Tibial nerve (tissue), 4 donors: ENCODE measurements around the gene PAPPA. TPM values are rescaled to one million over a fixed set of nuclear protein-coding genes. Genes with fewer than 3 reads are reported as not detected.

ENCODE experiments used
- DNase-seq, 2 donors: peaks; one replicate each; pipeline ENCODE4 v3.0.0-alpha.2; 2019; ENCODE audit warnings: low spot score in 2 of 2
- H3K27ac ChIP-seq, 4 donors: fragments of 200-600 bp; sonication (generic) in 3 of 4; one replicate each; pipeline ENCODE4 v1.5.1; 2017 to 2019; ENCODE audit warnings: mild to moderate bottlenecking in 1 of 4
- H3K27me3 ChIP-seq, 2 donors: fragments of 200-600 bp; sonication (generic) in 1 of 2; one replicate each; pipeline versions ENCODE4 v1.5.1 to v1.6.0; 2017 to 2019
- H3K36me3 ChIP-seq, 3 donors: fragments of 200-600 bp; sonication (generic); one replicate each; pipeline ENCODE4 v1.5.1; 2018 to 2019
- H3K4me1 ChIP-seq, 4 donors: fragments of 200-600 bp; sonication (generic) in 3 of 4; one replicate each; pipeline ENCODE4 v1.5.1; 2017 to 2019
- H3K4me3 ChIP-seq, 4 donors: fragments of 200-600 bp; sonication (generic) in 3 of 4; one replicate each; pipeline ENCODE4 v1.5.1; 2017 to 2019; ENCODE audit warnings: mild to moderate bottlenecking in 1 of 4, moderate library complexity in 1 of 4
- H3K9me3 ChIP-seq, 4 donors: fragments of 200-600 bp; sonication (generic) in 3 of 4; one replicate each; pipeline ENCODE4 v1.5.1; 2017 to 2019
- EP300 ChIP-seq, 2 donors: sonication (generic); formaldehyde crosslinking; IDR thresholded peaks; one replicate each; pipeline ENCODE4 v1.6.1; 2017; ENCODE audit warnings: antibody characterized with exemption in 2 of 2, mild to moderate bottlenecking in 1 of 2
- POLR2A ChIP-seq, 2 donors: fragments of 450-650 bp; IDR thresholded peaks; one replicate each; pipeline ENCODE4 v1.6.1; 2017; ENCODE audit warnings: antibody characterized with exemption in 2 of 2, mild to moderate bottlenecking in 2 of 2, moderate library complexity in 2 of 2
- WGBS, 2 donors: methylation state at CpG; one replicate each; pipeline ENCODE4 v1.1.5; 2018; 5-methylcytosine and 5-hydroxymethylcytosine counted together
- total RNA-seq, 4 donors: library from RNA; depleted of rRNA; stranded (reverse); fragments of >200 nt; gene quantifications; one replicate each; pipeline ENCODE4 v1.1.0, GENCODE V29; 2016
- TF ChIP-seq, protein P1 (sequence below), 5 experiments: fragments of 200-600 bp in 3 of 5; fragments of 450-650 bp in 2 of 5; sonication (generic) in 3 of 5; IDR thresholded peaks; one replicate each; pipeline ENCODE4 v1.5.1; 2016 to 2019; ENCODE audit warnings: antibody characterized with exemption in 5 of 5, mild to moderate bottlenecking in 3 of 5, moderate library complexity in 2 of 5

Gene PAPPA
- total RNA-seq, 4 donors from 2014 or later: 1.0 to 8.1 (median 4.0) TPM

GRCh38 chr9:116174347-116174746 lies 20.8 kb downstream of the PAPPA start:
- Histone ChIP-seq H3K27me3 (no peaks in the 10 kb centered on the region), H3K36me3 (no peaks in the 10 kb centered on the region), H3K9me3 (no peaks in the 10 kb centered on the region), H3K4me1 (no peaks in the 10 kb centered on the region), H3K27ac (no peak overlapping the region), H3K4me3 (no peak overlapping the region)
- TF ChIP-seq, protein P1, sequence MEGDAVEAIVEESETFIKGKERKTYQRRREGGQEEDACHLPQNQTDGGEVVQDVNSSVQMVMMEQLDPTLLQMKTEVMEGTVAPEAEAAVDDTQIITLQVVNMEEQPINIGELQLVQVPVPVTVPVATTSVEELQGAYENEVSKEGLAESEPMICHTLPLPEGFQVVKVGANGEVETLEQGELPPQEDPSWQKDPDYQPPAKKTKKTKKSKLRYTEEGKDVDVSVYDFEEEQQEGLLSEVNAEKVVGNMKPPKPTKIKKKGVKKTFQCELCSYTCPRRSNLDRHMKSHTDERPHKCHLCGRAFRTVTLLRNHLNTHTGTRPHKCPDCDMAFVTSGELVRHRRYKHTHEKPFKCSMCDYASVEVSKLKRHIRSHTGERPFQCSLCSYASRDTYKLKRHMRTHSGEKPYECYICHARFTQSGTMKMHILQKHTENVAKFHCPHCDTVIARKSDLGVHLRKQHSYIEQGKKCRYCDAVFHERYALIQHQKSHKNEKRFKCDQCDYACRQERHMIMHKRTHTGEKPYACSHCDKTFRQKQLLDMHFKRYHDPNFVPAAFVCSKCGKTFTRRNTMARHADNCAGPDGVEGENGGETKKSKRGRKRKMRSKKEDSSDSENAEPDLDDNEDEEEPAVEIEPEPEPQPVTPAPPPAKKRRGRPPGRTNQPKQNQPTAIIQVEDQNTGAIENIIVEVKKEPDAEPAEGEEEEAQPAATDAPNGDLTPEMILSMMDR (IDR thresholded peaks at IDR 0.05): no peak
- TF ChIP-seq EP300 (IDR thresholded peaks at IDR 0.05) (no peak), POLR2A (IDR thresholded peaks at IDR 0.05) (no peak)
- 69 to 82% methylated on average over 1 of the region's 1 CpG for WGBS, 2 donors
- no peak for DNase-seq

DNA sequence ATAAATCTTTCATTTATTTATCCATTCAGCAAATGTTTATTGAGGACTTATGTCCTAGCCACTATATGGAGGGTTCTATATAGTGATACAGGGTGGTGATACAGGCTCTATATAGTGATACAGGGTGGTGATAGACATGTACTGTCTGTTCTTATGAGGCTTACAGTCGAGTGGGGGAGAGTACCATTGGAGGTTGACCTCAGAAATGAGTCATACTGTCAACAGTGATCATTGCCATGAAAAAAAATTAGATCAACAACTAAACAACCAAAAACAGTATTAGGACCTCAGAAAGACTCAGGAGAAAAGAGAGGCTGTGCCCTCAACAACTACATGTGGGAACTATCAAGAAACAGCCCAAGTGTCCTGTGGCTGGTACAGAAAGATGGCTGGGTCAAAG lies 22.0 kb downstream of the PAPPA start:
- Histone ChIP-seq H3K4me3 (no peak overlapping the region), H3K27me3 (no peaks in the 10 kb centered on the region), H3K9me3 (no peaks in the 10 kb centered on the region), H3K27ac (no peak overlapping the region), H3K36me3 (no peaks in the 10 kb centered on the region), H3K4me1 (no peaks in the 10 kb centered on the region)
- TF ChIP-seq, protein P1 (IDR thresholded peaks at IDR 0.05): no peak
- TF ChIP-seq POLR2A (IDR thresholded peaks at IDR 0.05) (no peak), EP300 (IDR thresholded peaks at IDR 0.05) (no peak)
- DNase-seq: no peak
- 28 to 48% methylated on average over 1 of the region's 1 CpG for WGBS, 2 donors

DNA sequence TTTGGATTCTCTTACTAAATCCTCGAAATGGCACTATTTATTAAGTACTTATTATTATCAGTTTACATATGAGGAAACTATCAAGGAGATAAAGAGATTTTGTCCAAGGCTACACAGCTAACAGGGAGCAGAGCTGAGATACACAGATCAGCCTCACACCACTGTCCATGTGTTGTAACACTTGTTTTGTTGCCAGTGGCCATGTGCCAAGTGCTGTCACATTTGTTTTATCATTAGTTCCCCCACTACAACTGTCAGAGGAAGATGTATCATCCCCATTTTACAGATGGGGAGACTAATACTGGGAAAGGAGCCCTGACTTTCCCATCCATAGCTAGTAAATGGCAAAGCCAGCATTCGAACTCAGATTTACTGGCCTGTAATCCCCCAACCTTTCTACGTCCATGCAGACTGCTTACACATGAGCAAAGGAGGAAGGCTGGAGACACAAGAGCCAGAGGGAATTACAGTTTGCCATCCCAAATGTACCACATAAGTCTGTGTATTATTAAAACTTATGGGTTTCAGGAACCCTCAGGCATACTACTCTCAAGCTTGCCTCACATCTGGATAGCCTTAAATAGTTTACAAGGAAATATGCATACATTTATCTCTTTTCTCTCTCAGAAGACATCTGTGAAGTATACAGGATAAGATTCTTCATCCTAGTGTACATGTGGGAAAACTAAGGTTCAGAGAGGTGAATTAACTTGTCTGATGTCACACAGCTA lies 25.1 kb downstream of the PAPPA start:
- no peak for DNase-seq
- no peaks in the 10 kb centered on the region for H3K36me3 ChIP-seq

GRCh38 chr9:116179568-116179967 lies 26.0 kb downstream of the PAPPA start:
- Histone ChIP-seq H3K4me1 (no peaks in the 10 kb centered on the region), H3K36me3 (no peaks in the 10 kb centered on the region), H3K4me3 (no peak overlapping the region), H3K27ac (no peak overlapping the region), H3K9me3 (no peaks in the 10 kb centered on the region), H3K27me3 (no peaks in the 10 kb centered on the region)
- TF ChIP-seq EP300 (IDR thresholded peaks at IDR 0.05): no peak
- WGBS, 2 donors: 76 to 78% methylated on average over 4 of the region's 4 CpGs
- no peak for DNase-seq

More for the DNA sequence above, 25.1 kb downstream of the PAPPA start:
- TF ChIP-seq, protein P1 (IDR thresholded peaks at IDR 0.05): no peak
- TF ChIP-seq POLR2A (IDR thresholded peaks at IDR 0.05) (no peak), EP300 (IDR thresholded peaks at IDR 0.05) (no peak)
- H3K27ac ChIP-seq: no peak overlapping the region
- 78 to 83% methylated on average over 3 of the region's 3 CpGs for WGBS, 2 donors
- no peak overlapping the region for H3K4me3 ChIP-seq
- no peaks in the 10 kb centered on the region for H3K4me1 ChIP-seq
- H3K27me3 ChIP-seq: no peaks in the 10 kb centered on the region
- H3K9me3 ChIP-seq: no peaks in the 10 kb centered on the region

DNA sequence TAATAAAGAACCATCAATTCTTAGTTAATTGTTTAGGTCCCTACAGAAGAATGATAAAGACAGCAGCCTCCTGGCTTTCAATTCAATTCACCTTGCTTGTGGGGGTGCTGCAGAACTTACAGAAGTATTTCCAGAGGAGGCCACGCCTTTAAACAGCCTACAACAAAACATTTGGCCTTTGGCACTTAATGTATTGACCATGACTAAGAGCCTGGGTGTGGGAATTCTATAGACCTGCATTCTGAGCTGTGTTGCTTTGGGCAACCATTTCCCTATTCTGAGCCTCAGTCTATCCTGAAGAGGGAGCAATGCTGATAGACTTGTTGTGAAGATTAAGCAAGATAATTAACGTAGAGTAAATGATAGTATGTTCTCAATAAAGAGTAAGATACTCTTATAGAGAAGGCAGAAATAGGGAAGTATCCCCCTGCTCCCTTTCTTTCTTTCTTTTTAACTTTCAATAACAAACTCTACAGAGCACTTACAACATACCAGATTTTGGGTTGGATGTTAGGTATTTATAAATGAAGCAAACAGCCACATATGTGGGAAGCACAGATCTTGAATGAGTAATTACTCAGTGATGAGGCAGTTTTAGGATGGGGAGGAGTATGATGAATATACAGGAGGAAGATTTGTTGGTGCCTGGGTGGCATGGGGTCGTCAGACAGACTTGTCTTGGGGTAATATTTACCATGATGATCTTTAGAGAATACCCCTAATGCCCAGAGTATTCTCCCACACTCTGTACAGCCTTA lies 28.4 kb downstream of the PAPPA start:
- no peak overlapping the region for H3K4me3 ChIP-seq
- H3K9me3 ChIP-seq: no peaks in the 10 kb centered on the region
- H3K36me3 ChIP-seq: no peaks in the 10 kb centered on the region
- H3K27me3 ChIP-seq: no peaks in the 10 kb centered on the region
- no peaks in the 10 kb centered on the region for H3K4me1 ChIP-seq
- WGBS, 2 donors: 66 to 74% methylated on average over 3 of the region's 3 CpGs
- no peak overlapping the region for H3K27ac ChIP-seq
- DNase-seq: no peak
- TF ChIP-seq, protein P1 (IDR thresholded peaks at IDR 0.05): no peak
- no peak for TF ChIP-seq EP300 (IDR thresholded peaks at IDR 0.05)
- TF ChIP-seq POLR2A (IDR thresholded peaks at IDR 0.05): no peak
